Measurements from ENCODE around the gene ANGPTL2. TPM values are rescaled to one million over a fixed set of nuclear protein-coding genes. Genes with fewer than 3 reads are reported as not detected.

Gene ANGPTL2
- total and polyA plus RNA-seq, 4 experiments from 2014 or later = not detected

- DNase-seq = no peak
- H3K36me3 Mint-ChIP-seq = no peaks in the 10 kb centered on the region
- Histone ChIP-seq H3K4me3 (ENCODE audit: low read length in 2 of 2) (no peak overlapping the region), H3K27ac (ENCODE audit: low read depth, low read length) (no peak overlapping the region), H3K9me3 (ENCODE audit: control insufficient read depth in 1 of 2, low read length in 2 of 2) (no peaks in the 10 kb centered on the region), H3K36me3 (ENCODE audit: insufficient read depth, low read length) (no peaks in the 10 kb centered on the region), H3K27me3 (ENCODE audit: insufficient read depth, low read length) (no peaks in the 10 kb centered on the region), H3K4me1 (ENCODE audit: insufficient read depth, low read length) (no peaks in the 10 kb centered on the region)
- no peaks in the 10 kb centered on the region for H3K4me1 Mint-ChIP-seq
- no peaks in the 10 kb centered on the region for H3K9me3 Mint-ChIP-seq
- H3K27ac Mint-ChIP-seq = peak overlapping the region in 1 of 7 donors; percentile 22
- peaks cover 0 to 2% of the 10 kb centered on the region in 2 donors for H3K27me3 Mint-ChIP-seq
- intact Hi-C loops (cut with micrococcal nuclease) = no loop called here
- CTCF ChIA-PET (ENCODE audit: partially characterized antibody) = interaction anchor here (1.0 kb wide), 1 partner anchor 16 kb away, joined by 3 read pairs; no protein-coding TSS in a partner anchor
- H3K4me3 Mint-ChIP-seq = no peak overlapping the region
- POLR2A ChIA-PET (ENCODE audit: partially characterized antibody) = no interaction called here
These were observed 6.8 kb upstream of the ANGPTL2 start for GRCh38 chr9:127129073-127129717.

- Mint-ChIP-seq H3K27me3 (peaks cover 0 to 2% of the 10 kb centered on the region in 2 donors), H3K9me3 (no peaks in the 10 kb centered on the region), H3K36me3 (no peaks in the 10 kb centered on the region), H3K4me1 (no peaks in the 10 kb centered on the region), H3K4me3 (no peak overlapping the region), H3K27ac (peak overlapping the region in 1 of 7 donors; percentile 22)
- no peak overlapping the region for H3K27ac ChIP-seq (ENCODE audit: low read depth, low read length)
- ChIA-PET POLR2A (ENCODE audit: partially characterized antibody) (no interaction called here), CTCF (ENCODE audit: partially characterized antibody) (interaction anchor here (1.0 kb wide), 1 partner anchor 17 kb away, joined by 3 read pairs; no protein-coding TSS in a partner anchor)
- no peaks in the 10 kb centered on the region for H3K4me1 ChIP-seq (ENCODE audit: insufficient read depth, low read length)
- H3K4me3 ChIP-seq (ENCODE audit: low read length in 2 of 2) = no peak overlapping the region
- intact Hi-C loops (cut with micrococcal nuclease) = no loop called here
- no peaks in the 10 kb centered on the region for H3K9me3 ChIP-seq (ENCODE audit: control insufficient read depth in 1 of 2, low read length in 2 of 2)
- DNase-seq = no peak
- no peaks in the 10 kb centered on the region for H3K27me3 ChIP-seq (ENCODE audit: insufficient read depth, low read length)
- no peaks in the 10 kb centered on the region for H3K36me3 ChIP-seq (ENCODE audit: insufficient read depth, low read length)
These were observed 6.1 kb upstream of the ANGPTL2 start for GRCh38 chr9:127128341-127129072.

GRCh38 chr9:127126971-127127370 lies 4.5 kb upstream of the ANGPTL2 start:
- Mint-ChIP-seq H3K36me3 (no peaks in the 10 kb centered on the region), H3K9me3 (no peaks in the 10 kb centered on the region), H3K4me3 (no peak overlapping the region), H3K4me1 (no peaks in the 10 kb centered on the region), H3K27me3 (peaks cover 0 to 6% of the 10 kb centered on the region in 2 donors), H3K27ac (no peak overlapping the region)
- DNase-seq = no peak
- no peaks in the 10 kb centered on the region for H3K9me3 ChIP-seq (ENCODE audit: control insufficient read depth in 1 of 2, low read length in 2 of 2)
- ChIA-PET POLR2A (ENCODE audit: partially characterized antibody) (no interaction called here), CTCF (ENCODE audit: partially characterized antibody) (no interaction called here)
- no peak overlapping the region for H3K4me3 ChIP-seq (ENCODE audit: low read length in 2 of 2)
- H3K36me3 ChIP-seq (ENCODE audit: insufficient read depth, low read length) = no peaks in the 10 kb centered on the region
- H3K4me1 ChIP-seq (ENCODE audit: insufficient read depth, low read length) = peaks cover 6% of the 10 kb centered on the region
- no peaks in the 10 kb centered on the region for H3K27me3 ChIP-seq (ENCODE audit: insufficient read depth, low read length)
- intact Hi-C loops (cut with micrococcal nuclease) = no loop called here
- no peak overlapping the region for H3K27ac ChIP-seq (ENCODE audit: low read depth, low read length)

- ChIA-PET POLR2A (ENCODE audit: partially characterized antibody) (no interaction called here), CTCF (ENCODE audit: partially characterized antibody) (no interaction called here)
- H3K27ac Mint-ChIP-seq = no peak overlapping the region
- no peaks in the 10 kb centered on the region for H3K4me1 Mint-ChIP-seq
- Histone ChIP-seq H3K4me3 (ENCODE audit: low read length in 2 of 2) (no peak overlapping the region), H3K27me3 (ENCODE audit: insufficient read depth, low read length) (no peaks in the 10 kb centered on the region), H3K36me3 (ENCODE audit: insufficient read depth, low read length) (no peaks in the 10 kb centered on the region), H3K4me1 (ENCODE audit: insufficient read depth, low read length) (peaks cover 6% of the 10 kb centered on the region), H3K9me3 (ENCODE audit: control insufficient read depth in 1 of 2, low read length in 2 of 2) (no peaks in the 10 kb centered on the region), H3K27ac (ENCODE audit: low read depth, low read length) (no peak overlapping the region)
- H3K27me3 Mint-ChIP-seq = peaks cover 8 to 17% of the 10 kb centered on the region in 2 donors
- intact Hi-C loops (cut with micrococcal nuclease) = no loop called here
- H3K4me3 Mint-ChIP-seq = no peak overlapping the region
- DNase-seq = no peak
- no peaks in the 10 kb centered on the region for H3K9me3 Mint-ChIP-seq
- H3K36me3 Mint-ChIP-seq = no peaks in the 10 kb centered on the region
These were observed 2.4 kb upstream of the ANGPTL2 start for GRCh38 chr9:127124792-127125191.

- H3K4me3 Mint-ChIP-seq = no peak overlapping the region
- peaks cover 8 to 17% of the 10 kb centered on the region in 2 donors for H3K27me3 Mint-ChIP-seq
- no peaks in the 10 kb centered on the region for H3K9me3 ChIP-seq (ENCODE audit: control insufficient read depth in 1 of 2, low read length in 2 of 2)
- H3K36me3 Mint-ChIP-seq = peaks cover 0 to 4% of the 10 kb centered on the region in 2 donors
- no peak overlapping the region for H3K27ac ChIP-seq (ENCODE audit: low read depth, low read length)
- H3K4me1 ChIP-seq (ENCODE audit: insufficient read depth, low read length) = peaks cover 6% of the 10 kb centered on the region
- H3K36me3 ChIP-seq (ENCODE audit: insufficient read depth, low read length) = no peaks in the 10 kb centered on the region
- H3K9me3 Mint-ChIP-seq = no peaks in the 10 kb centered on the region
- H3K4me3 ChIP-seq (ENCODE audit: low read length in 2 of 2) = no peak overlapping the region
- intact Hi-C loops (cut with micrococcal nuclease) = no loop called here
- no peaks in the 10 kb centered on the region for H3K4me1 Mint-ChIP-seq
- no peak for DNase-seq
- H3K27me3 ChIP-seq (ENCODE audit: insufficient read depth, low read length) = no peaks in the 10 kb centered on the region
- ChIA-PET POLR2A (ENCODE audit: partially characterized antibody) (no interaction called here), CTCF (ENCODE audit: partially characterized antibody) (no interaction called here)
- no peak overlapping the region for H3K27ac Mint-ChIP-seq
These were observed 1.7 kb upstream of the ANGPTL2 start for GRCh38 chr9:127124111-127124531.

- H3K4me1 ChIP-seq (ENCODE audit: insufficient read depth, low read length) = peaks cover 6% of the 10 kb centered on the region
- Mint-ChIP-seq H3K4me3 (peak overlapping the region in 2 of 8 donors; percentile 10 to 20), H3K9me3 (no peaks in the 10 kb centered on the region), H3K27me3 (peaks cover 8 to 17% of the 10 kb centered on the region in 2 donors), H3K27ac (peak overlapping the region in 1 of 7 donors; percentile 8), H3K36me3 (peaks cover 0 to 8% of the 10 kb centered on the region in 2 donors), H3K4me1 (no peaks in the 10 kb centered on the region)
- H3K27me3 ChIP-seq (ENCODE audit: insufficient read depth, low read length) = no peaks in the 10 kb centered on the region
- H3K4me3 ChIP-seq (ENCODE audit: low read length in 2 of 2) = no peak overlapping the region
- DNase-seq = no peak
- CTCF ChIA-PET (ENCODE audit: partially characterized antibody) = no interaction called here
- H3K27ac ChIP-seq (ENCODE audit: low read depth, low read length) = no peak overlapping the region
- H3K36me3 ChIP-seq (ENCODE audit: insufficient read depth, low read length) = no peaks in the 10 kb centered on the region
- H3K9me3 ChIP-seq (ENCODE audit: control insufficient read depth in 1 of 2, low read length in 2 of 2) = no peaks in the 10 kb centered on the region
- intact Hi-C loops (cut with micrococcal nuclease) = no loop called here
- POLR2A ChIA-PET (ENCODE audit: partially characterized antibody) = no interaction called here
These were observed 842 bp upstream of the ANGPTL2 start for GRCh38 chr9:127123064-127123890.

GRCh38 chr9:127121628-127122175 lies 733 bp downstream of the ANGPTL2 start:
- POLR2A ChIA-PET (ENCODE audit: partially characterized antibody) = no interaction called here
- peaks cover 0 to 8% of the 10 kb centered on the region in 2 donors for H3K36me3 Mint-ChIP-seq
- no peak overlapping the region for H3K4me3 ChIP-seq (ENCODE audit: low read length in 2 of 2)
- H3K36me3 ChIP-seq (ENCODE audit: insufficient read depth, low read length) = no peaks in the 10 kb centered on the region
- H3K9me3 ChIP-seq (ENCODE audit: control insufficient read depth in 1 of 2, low read length in 2 of 2) = no peaks in the 10 kb centered on the region
- peaks cover 8 to 17% of the 10 kb centered on the region in 2 donors for H3K27me3 Mint-ChIP-seq
- H3K27ac Mint-ChIP-seq = peak overlapping the region in 2 of 7 donors; percentile 8 to 57
- H3K4me1 Mint-ChIP-seq = peaks cover 3 to 5% (median 5%) of the 10 kb centered on the region in 4 donors
- DNase-seq = no peak
- no peaks in the 10 kb centered on the region for H3K27me3 ChIP-seq (ENCODE audit: insufficient read depth, low read length)
- H3K27ac ChIP-seq (ENCODE audit: low read depth, low read length) = no peak overlapping the region
- no peak overlapping the region for H3K4me3 Mint-ChIP-seq
- H3K4me1 ChIP-seq (ENCODE audit: insufficient read depth, low read length) = peaks cover 8% of the 10 kb centered on the region
- CTCF ChIA-PET (ENCODE audit: partially characterized antibody) = no interaction called here
- intact Hi-C loops (cut with micrococcal nuclease) = no loop called here
- no peaks in the 10 kb centered on the region for H3K9me3 Mint-ChIP-seq
